ENCODE results near the gene SPRR2E. TPM values are rescaled to one million over a fixed set of nuclear protein-coding genes. Genes with fewer than 3 reads are reported as not detected.

SPRR2E gene
- total RNA-seq: not detected

DNA sequence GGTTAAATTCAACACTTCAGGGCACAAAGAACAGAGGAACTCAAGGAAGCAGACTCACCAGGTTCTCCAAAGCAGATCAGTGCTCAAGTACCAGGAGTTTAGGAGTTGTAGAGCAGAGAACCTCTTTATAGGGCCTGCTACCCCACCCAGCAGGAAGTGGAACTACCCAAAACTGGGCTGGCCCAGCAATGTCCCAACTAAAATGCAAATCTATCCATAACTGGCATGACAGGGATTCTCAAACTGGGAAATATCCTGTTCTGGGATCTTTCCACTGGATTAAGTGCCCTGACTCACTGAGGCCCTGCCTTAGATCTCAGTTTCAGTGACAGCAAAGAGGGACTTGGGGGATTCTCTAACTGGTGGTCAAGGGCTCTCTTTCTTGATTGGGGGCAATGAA, at the start of gene SPRR2E:
TSS of gene SPRR2E (minus strand) at position 101 of the 400 bp plus-strand sequence. CDS start 775 bp downstream, outside the sequence.

GRCh38 chr1:153113416-153113815, 19.1 kb upstream of the SPRR2E start, which contains the start of gene SPRR2F:
Gene SPRR2F, minus strand, starts transcription at chr1:153113516. Its CDS starts 783 bp downstream, at chr1:153112733.

DNA sequence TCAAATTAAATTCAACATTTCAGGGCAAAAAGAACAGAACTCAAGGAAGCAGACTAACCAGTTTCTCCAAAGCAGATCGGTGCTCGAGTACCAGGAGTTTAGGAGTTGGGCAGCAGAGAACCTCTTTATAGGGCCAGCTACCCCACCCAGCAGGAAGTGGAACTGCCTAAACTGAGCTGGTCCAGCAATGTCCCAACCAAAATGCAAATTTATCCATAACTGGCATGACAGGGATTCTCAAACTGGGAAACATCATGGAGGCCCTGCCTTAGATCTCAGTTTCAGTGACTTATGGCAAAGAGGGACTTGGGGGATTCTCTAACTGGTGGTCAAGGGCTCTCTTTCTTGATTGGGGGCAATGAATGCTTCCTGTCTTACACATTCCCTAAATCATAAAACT, 22.8 kb downstream of the SPRR2E start, which contains the start of gene SPRR2B:
TSS of gene SPRR2B (minus strand) at position 101 of the 400 bp plus-strand sequence. CDS start 772 bp downstream, outside the sequence.

GRCh38 chr1:153057375-153057774, 37.0 kb downstream of the SPRR2E start, which contains the start of gene SPRR2A:
Gene SPRR2A, minus strand, starts transcription at chr1:153057512. Its CDS starts 777 bp downstream, at chr1:153056735.

Other genes with a start within 250 kb of the SPRR2E start
- not detected for gene LCE7A, start 234.5 kb downstream of the SPRR2E start, total RNA-seq
- gene SMCP, start 216.2 kb downstream of the SPRR2E start, total RNA-seq: not detected
- not detected for gene IVL, start 186.0 kb downstream of the SPRR2E start, total RNA-seq
- not detected for gene SPRR5, start 147.3 kb downstream of the SPRR2E start, total RNA-seq
- not detected for gene SPRR4, start 123.9 kb downstream of the SPRR2E start, total RNA-seq
- not detected for gene SPRR1A, start 110.4 kb downstream of the SPRR2E start, total RNA-seq
- gene SPRR3, start 92.8 kb downstream of the SPRR2E start, total RNA-seq: not detected
- gene SPRR1B, start 63.3 kb downstream of the SPRR2E start, total RNA-seq: not detected
- gene SPRR2D, start 53.4 kb downstream of the SPRR2E start, total RNA-seq: not detected
- not detected for gene SPRR2A, start 37.0 kb downstream of the SPRR2E start, total RNA-seq
- not detected for gene SPRR2B, start 22.9 kb downstream of the SPRR2E start, total RNA-seq
- gene SPRR2F, start 19.0 kb upstream of the SPRR2E start, total RNA-seq: not detected
- gene SPRR2G, start 56.4 kb upstream of the SPRR2E start, total RNA-seq: not detected
- not detected for gene LELP1, start 108.9 kb upstream of the SPRR2E start, total RNA-seq
- not detected for gene PRR9, start 123.1 kb upstream of the SPRR2E start, total RNA-seq
- not detected for gene LORICRIN, start 165.2 kb upstream of the SPRR2E start, total RNA-seq
- gene PGLYRP3, start 218.4 kb upstream of the SPRR2E start, total RNA-seq: not detected